Esophagus squamous epithelium (tissue), 4 donors: ENCODE results near the gene CATSPER1.

Experiments
- POLR2A ChIP-seq, 4 donors: fragments of 450-650 bp; IDR thresholded peaks; one replicate each; pipeline ENCODE4 v1.6.1; 2017; ENCODE audit warnings: antibody characterized with exemption in 4 of 4, mild to moderate bottlenecking in 4 of 4, moderate library complexity in 3 of 4
- TF ChIP-seq, protein P1 (sequence below), 6 experiments: fragments of 450-650 bp in 4 of 6; fragments of 200-600 bp in 2 of 6; sonication (generic) in 2 of 6; IDR thresholded peaks; one replicate each; pipeline ENCODE4 v1.5.1; 2016 to 2019; ENCODE audit warnings: antibody characterized with exemption in 6 of 6, mild to moderate bottlenecking in 4 of 6, moderate library complexity in 4 of 6

DNA sequence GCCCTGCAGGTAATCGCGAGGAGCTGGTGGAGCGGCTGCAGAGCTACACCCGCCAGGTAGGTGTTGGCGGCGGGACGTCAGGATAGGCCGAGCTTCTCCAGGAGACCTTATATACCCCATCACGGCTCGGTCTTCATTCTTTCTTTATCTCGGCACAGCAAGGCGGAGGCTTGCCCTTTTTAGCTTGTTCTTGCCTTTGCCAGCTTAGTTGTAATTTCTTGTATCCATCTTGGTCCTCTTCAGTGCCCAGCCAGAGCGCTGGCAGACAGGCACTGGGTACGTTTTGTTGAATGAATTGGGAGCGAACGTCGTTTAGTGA, 26.3 kb upstream of the CATSPER1 start:
- no peak for TF ChIP-seq POLR2A (IDR thresholded peaks at IDR 0.05)
- TF ChIP-seq, protein P1, sequence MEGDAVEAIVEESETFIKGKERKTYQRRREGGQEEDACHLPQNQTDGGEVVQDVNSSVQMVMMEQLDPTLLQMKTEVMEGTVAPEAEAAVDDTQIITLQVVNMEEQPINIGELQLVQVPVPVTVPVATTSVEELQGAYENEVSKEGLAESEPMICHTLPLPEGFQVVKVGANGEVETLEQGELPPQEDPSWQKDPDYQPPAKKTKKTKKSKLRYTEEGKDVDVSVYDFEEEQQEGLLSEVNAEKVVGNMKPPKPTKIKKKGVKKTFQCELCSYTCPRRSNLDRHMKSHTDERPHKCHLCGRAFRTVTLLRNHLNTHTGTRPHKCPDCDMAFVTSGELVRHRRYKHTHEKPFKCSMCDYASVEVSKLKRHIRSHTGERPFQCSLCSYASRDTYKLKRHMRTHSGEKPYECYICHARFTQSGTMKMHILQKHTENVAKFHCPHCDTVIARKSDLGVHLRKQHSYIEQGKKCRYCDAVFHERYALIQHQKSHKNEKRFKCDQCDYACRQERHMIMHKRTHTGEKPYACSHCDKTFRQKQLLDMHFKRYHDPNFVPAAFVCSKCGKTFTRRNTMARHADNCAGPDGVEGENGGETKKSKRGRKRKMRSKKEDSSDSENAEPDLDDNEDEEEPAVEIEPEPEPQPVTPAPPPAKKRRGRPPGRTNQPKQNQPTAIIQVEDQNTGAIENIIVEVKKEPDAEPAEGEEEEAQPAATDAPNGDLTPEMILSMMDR (IDR thresholded peaks at IDR 0.05): no peak
